HepG2 (cell line): ENCODE data around the gene NDRG3. TPM values are rescaled to one million over a fixed set of nuclear protein-coding genes. Genes with fewer than 3 reads are reported as not detected.

ENCODE experiments used
- KDM5B ChIP-seq: sonication (generic); formaldehyde crosslinking; IDR thresholded peaks from 2 replicates; pipeline ENCODE4 v1.4.0; 2020; ENCODE audit warnings: missing genetic modification reagents, mild to moderate bottlenecking, borderline replicate concordance
- NFATC3 ChIP-seq: sonication (generic); formaldehyde crosslinking; IDR thresholded peaks from 2 replicates; pipeline ENCODE4 v1.5.1; 2020; ENCODE audit warnings: mild to moderate bottlenecking, missing genetic modification reagents
- NFYC ChIP-seq: IDR thresholded peaks from 2 replicates; pipeline ENCODE4 v1.6.1; 2016; ENCODE audit warnings: missing genetic modification reagents, missing compliant biosample characterization
- RARA ChIP-seq: IDR thresholded peaks from 2 replicates; pipeline ENCODE4 v1.6.1; 2016; ENCODE audit warnings: missing genetic modification reagents, missing compliant biosample characterization
- RBFOX2 ChIP-seq: fragments of 200-400 bp; formaldehyde crosslinking; IDR thresholded peaks from 2 replicates; pipeline ENCODE4 v1.6.1; 2017; ENCODE audit warnings: low read depth, mild to moderate bottlenecking, low read length
- RFX1 ChIP-seq: fragments of 450-650 bp; IDR thresholded peaks from 2 replicates; pipeline ENCODE4 v1.6.1; 2017
- SATB2 ChIP-seq: sonication (generic); formaldehyde crosslinking; IDR thresholded peaks from 2 replicates; pipeline ENCODE4 v1.5.0; 2020; ENCODE audit warnings: missing genetic modification reagents
- SSRP1 ChIP-seq: IDR thresholded peaks from 2 replicates; pipeline ENCODE4 v1.6.1; 2016; ENCODE audit warnings: control low read depth
- TAF1 ChIP-seq: sonication (generic); formaldehyde crosslinking; IDR thresholded peaks from 2 replicates; pipeline ENCODE4 v1.4.0; 2020; ENCODE audit warnings: missing genetic modification reagents
- YEATS2 ChIP-seq: sonication (generic); formaldehyde crosslinking; IDR thresholded peaks from 2 replicates; pipeline ENCODE4 v1.4.0; 2020; ENCODE audit warnings: missing genetic modification reagents, borderline replicate concordance
- ZBTB8A ChIP-seq: sonication (generic); formaldehyde crosslinking; IDR thresholded peaks from 2 replicates; pipeline ENCODE4 v1.4.0; 2020; ENCODE audit warnings: mild to moderate bottlenecking, low read depth, missing genetic modification reagents, borderline replicate concordance
- ZKSCAN1 ChIP-seq: fragments of 150-350 bp; IDR thresholded peaks from 2 replicates; pipeline ENCODE4 v1.6.1; 2014; ENCODE audit warnings: low read length
- ZMYM4 ChIP-seq: sonication (generic); formaldehyde crosslinking; IDR thresholded peaks from 2 replicates; pipeline ENCODE4 v1.8.1; 2023; ENCODE audit warnings: mild to moderate bottlenecking, missing genetic modification reagents
- ZNF510 ChIP-seq: sonication (generic); formaldehyde crosslinking; IDR thresholded peaks from 2 replicates; pipeline ENCODE4 v1.4.0; 2020; ENCODE audit warnings: low read depth, mild to moderate bottlenecking, missing genetic modification reagents
- ZNF598 ChIP-seq: sonication (generic); formaldehyde crosslinking; IDR thresholded peaks from 2 replicates; pipeline ENCODE4 v1.5.1; 2020; ENCODE audit warnings: mild to moderate bottlenecking, missing genetic modification reagents, borderline replicate concordance
- ZNF891 ChIP-seq: sonication (generic); formaldehyde crosslinking; IDR thresholded peaks from 2 replicates; pipeline ENCODE4 v1.5.0; 2020; ENCODE audit warnings: mild to moderate bottlenecking, missing genetic modification reagents
- polyA plus RNA-seq, 8 experiments: library from polyadenylated mRNA; depleted of rRNA in 3 of 8; stranded (reverse) in 7 of 8; unstranded in 1 of 8; fragments of >200 nt; fragmentation: Illumina TruSeq in 4 of 8; extraction: Trizol in 4 of 8; gene quantifications; 2 replicates each; pipeline versions ENCODE4 v1.2.1 to v1.2.3, GENCODE V29; 2011 to 2016; ENCODE audit warnings: low read depth in 4 of 8, missing spikeins in 1 of 8, mixed read lengths in 1 of 8; ENCODE audit not compliant: insufficient read depth in 1 of 8
- total RNA-seq, 5 experiments: library from RNA; depleted of rRNA; stranded (reverse); fragments of >200 nt; fragmentation: Illumina TruSeq; extraction: Trizol; gene quantifications; 2 replicates each; pipeline ENCODE4 v1.2.3, GENCODE V29; 2016; ENCODE audit warnings: low read depth in 1 of 5
- TF ChIP-seq, protein P1 (sequence below): sonication (generic); formaldehyde crosslinking; IDR thresholded peaks from 2 replicates; pipeline ENCODE4 v1.5.0; 2020; ENCODE audit warnings: mild to moderate bottlenecking, missing genetic modification reagents
- TF ChIP-seq, protein P2 (sequence below): sonication (generic); formaldehyde crosslinking; IDR thresholded peaks from 2 replicates; pipeline ENCODE4 v1.8.0; 2022; ENCODE audit warnings: mild to moderate bottlenecking, missing genetic modification reagents; ENCODE audit not compliant: insufficient replicate concordance
- TF ChIP-seq, protein P3 (sequence below): sonication (generic); formaldehyde crosslinking; IDR thresholded peaks from 2 replicates; pipeline ENCODE4 v1.5.0; 2020; ENCODE audit warnings: mild to moderate bottlenecking, missing genetic modification reagents, borderline replicate concordance

The NDRG3 gene
- total and polyA plus RNA-seq, 2 of the 13 experiments (the other 11 are each of a cell fraction or from before 2014, with no cell fraction given), result 36.0 to 40.5 TPM

DNA sequence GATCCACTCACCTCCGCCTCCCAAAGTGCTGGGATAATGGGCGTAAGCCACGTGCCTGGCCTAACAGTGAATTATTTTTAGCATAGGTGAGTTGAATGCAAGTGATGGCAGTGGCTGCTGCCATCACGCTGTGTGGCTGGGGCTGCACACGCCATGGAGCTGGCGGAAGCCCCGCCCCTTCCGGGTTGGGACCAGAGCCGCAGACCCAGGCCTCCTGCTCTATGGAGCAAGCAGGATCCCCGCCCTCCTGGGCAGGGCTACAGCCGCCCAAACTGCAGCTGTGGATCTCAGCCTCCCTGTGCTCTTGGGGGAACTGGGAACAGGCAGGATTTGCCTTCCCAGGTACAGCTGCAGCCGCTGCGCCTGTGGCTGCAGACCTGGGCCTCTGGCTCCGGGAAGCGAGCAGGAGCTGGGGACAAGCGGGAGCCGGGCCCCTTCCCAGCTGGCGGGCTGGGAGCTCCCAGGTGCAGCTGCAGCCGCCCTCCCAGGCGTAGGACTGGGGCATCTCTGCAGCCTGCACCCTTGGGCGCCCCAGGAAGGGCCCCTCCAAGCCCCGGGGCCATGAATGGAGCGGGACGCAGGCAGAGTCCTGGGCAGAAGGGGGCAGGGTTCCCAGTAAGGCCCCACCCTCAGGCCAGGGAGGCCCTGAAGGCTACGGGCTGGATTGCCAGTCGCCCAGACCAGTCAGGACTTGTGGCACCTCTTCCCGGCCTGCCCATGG, 69.0 kb downstream of the NDRG3 start (continued):
- no peak for TF ChIP-seq ZNF891 (CRISPR knock-in tag)
- TF ChIP-seq, protein P1, sequence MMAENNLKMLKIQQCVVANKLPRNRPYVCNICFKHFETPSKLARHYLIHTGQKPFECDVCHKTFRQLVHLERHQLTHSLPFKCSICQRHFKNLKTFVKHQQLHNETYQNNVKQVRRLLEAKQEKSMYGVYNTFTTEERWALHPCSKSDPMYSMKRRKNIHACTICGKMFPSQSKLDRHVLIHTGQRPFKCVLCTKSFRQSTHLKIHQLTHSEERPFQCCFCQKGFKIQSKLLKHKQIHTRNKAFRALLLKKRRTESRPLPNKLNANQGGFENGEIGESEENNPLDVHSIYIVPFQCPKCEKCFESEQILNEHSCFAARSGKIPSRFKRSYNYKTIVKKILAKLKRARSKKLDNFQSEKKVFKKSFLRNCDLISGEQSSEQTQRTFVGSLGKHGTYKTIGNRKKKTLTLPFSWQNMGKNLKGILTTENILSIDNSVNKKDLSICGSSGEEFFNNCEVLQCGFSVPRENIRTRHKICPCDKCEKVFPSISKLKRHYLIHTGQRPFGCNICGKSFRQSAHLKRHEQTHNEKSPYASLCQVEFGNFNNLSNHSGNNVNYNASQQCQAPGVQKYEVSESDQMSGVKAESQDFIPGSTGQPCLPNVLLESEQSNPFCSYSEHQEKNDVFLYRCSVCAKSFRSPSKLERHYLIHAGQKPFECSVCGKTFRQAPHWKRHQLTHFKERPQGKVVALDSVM (CRISPR knock-in tag), result no peak
- peak; percentile 65; the same call in 1 of the 2 replicates for TF ChIP-seq ZMYM4
- TF ChIP-seq NFATC3 (CRISPR knock-in tag), result no peak
- TF ChIP-seq KDM5B (CRISPR knock-in tag), result no peak
- no peak for TF ChIP-seq ZBTB8A
- no peak for TF ChIP-seq RFX1
- TF ChIP-seq ZNF510, result no peak
- TF ChIP-seq, protein P2, sequence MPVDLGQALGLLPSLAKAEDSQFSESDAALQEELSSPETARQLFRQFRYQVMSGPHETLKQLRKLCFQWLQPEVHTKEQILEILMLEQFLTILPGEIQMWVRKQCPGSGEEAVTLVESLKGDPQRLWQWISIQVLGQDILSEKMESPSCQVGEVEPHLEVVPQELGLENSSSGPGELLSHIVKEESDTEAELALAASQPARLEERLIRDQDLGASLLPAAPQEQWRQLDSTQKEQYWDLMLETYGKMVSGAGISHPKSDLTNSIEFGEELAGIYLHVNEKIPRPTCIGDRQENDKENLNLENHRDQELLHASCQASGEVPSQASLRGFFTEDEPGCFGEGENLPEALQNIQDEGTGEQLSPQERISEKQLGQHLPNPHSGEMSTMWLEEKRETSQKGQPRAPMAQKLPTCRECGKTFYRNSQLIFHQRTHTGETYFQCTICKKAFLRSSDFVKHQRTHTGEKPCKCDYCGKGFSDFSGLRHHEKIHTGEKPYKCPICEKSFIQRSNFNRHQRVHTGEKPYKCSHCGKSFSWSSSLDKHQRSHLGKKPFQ (CRISPR knock-in tag), result no peak
- TF ChIP-seq YEATS2 (CRISPR knock-in tag), result peak; percentile 68; the same call in 1 of the 2 replicates
- peak; percentile 51; the same call in 1 of the 2 replicates for TF ChIP-seq ZNF598
- no peak for TF ChIP-seq SSRP1 (CRISPR knock-in tag)
- no peak for TF ChIP-seq SATB2 (CRISPR knock-in tag)
- TF ChIP-seq TAF1, result peak; percentile 19; the same call in 1 of the 2 replicates
- TF ChIP-seq, protein P3, sequence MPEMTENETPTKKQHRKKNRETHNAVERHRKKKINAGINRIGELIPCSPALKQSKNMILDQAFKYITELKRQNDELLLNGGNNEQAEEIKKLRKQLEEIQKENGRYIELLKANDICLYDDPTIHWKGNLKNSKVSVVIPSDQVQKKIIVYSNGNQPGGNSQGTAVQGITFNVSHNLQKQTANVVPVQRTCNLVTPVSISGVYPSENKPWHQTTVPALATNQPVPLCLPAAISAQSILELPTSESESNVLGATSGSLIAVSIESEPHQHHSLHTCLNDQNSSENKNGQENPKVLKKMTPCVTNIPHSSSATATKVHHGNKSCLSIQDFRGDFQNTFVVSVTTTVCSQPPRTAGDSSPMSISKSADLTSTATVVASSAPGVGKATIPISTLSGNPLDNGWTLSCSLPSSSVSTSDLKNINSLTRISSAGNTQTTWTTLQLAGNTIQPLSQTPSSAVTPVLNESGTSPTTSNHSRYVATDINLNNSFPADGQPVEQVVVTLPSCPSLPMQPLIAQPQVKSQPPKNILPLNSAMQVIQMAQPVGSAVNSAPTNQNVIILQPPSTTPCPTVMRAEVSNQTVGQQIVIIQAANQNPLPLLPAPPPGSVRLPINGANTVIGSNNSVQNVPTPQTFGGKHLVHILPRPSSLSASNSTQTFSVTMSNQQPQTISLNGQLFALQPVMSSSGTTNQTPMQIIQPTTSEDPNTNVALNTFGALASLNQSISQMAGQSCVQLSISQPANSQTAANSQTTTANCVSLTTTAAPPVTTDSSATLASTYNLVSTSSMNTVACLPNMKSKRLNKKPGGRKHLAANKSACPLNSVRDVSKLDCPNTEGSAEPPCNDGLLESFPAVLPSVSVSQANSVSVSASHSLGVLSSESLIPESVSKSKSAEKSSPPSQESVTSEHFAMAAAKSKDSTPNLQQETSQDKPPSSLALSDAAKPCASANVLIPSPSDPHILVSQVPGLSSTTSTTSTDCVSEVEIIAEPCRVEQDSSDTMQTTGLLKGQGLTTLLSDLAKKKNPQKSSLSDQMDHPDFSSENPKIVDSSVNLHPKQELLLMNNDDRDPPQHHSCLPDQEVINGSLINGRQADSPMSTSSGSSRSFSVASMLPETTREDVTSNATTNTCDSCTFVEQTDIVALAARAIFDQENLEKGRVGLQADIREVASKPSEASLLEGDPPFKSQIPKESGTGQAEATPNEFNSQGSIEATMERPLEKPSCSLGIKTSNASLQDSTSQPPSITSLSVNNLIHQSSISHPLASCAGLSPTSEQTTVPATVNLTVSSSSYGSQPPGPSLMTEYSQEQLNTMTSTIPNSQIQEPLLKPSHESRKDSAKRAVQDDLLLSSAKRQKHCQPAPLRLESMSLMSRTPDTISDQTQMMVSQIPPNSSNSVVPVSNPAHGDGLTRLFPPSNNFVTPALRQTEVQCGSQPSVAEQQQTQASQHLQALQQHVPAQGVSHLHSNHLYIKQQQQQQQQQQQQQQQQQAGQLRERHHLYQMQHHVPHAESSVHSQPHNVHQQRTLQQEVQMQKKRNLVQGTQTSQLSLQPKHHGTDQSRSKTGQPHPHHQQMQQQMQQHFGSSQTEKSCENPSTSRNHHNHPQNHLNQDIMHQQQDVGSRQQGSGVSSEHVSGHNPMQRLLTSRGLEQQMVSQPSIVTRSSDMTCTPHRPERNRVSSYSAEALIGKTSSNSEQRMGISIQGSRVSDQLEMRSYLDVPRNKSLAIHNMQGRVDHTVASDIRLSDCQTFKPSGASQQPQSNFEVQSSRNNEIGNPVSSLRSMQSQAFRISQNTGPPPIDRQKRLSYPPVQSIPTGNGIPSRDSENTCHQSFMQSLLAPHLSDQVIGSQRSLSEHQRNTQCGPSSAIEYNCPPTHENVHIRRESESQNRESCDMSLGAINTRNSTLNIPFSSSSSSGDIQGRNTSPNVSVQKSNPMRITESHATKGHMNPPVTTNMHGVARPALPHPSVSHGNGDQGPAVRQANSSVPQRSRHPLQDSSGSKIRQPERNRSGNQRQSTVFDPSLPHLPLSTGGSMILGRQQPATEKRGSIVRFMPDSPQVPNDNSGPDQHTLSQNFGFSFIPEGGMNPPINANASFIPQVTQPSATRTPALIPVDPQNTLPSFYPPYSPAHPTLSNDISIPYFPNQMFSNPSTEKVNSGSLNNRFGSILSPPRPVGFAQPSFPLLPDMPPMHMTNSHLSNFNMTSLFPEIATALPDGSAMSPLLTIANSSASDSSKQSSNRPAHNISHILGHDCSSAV (CRISPR knock-in tag), result no peak
- no peak for TF ChIP-seq ZKSCAN1
- TF ChIP-seq RARA (CRISPR knock-in tag), result no peak
- TF ChIP-seq RBFOX2, result peak; percentile 84
- TF ChIP-seq NFYC (CRISPR knock-in tag), result peak; percentile 85
